GM19438 (cell line): ENCODE measurements around the gene MPG.

Experiments used
- ATAC-seq: cut with Tn5 transposase; IDR thresholded peaks from one replicate; pipeline ENCODE4 v1.9.1; 2021; ENCODE audit warnings: low read depth; ENCODE audit not compliant: unreplicated experiment

MPG gene

GRCh38 chr16:47234-47633, 30.8 kb upstream of the MPG start:
- ATAC-seq = no peak

- ATAC-seq = no peak
Observed at GRCh38 chr16:50769-51591, 27.0 kb upstream of the MPG start.

- ATAC-seq = peak; percentile 89
Observed at GRCh38 chr16:53346-54236, 24.4 kb upstream of the MPG start, which contains the start of the genes POLR3K and SNRNP25. Gene POLR3K, minus strand, starts transcription at chr16:53608. Its CDS starts 22 bp downstream, at chr16:53586. Gene SNRNP25, plus strand, starts transcription at chr16:53828. Its CDS starts 189 bp downstream, at chr16:54017.

GRCh38 chr16:54237-54581, 23.8 kb upstream of the MPG start:
- ATAC-seq = no peak

GRCh38 chr16:55571-56136, 22.4 kb upstream of the MPG start:
- ATAC-seq = no peak

- no peak for ATAC-seq
Observed at GRCh38 chr16:56231-56927, 21.6 kb upstream of the MPG start.

GRCh38 chr16:57711-58110, 20.3 kb upstream of the MPG start:
- no peak for ATAC-seq

- no peak for ATAC-seq
Observed at GRCh38 chr16:58491-59439, 19.3 kb upstream of the MPG start.

GRCh38 chr16:59440-60059, 18.5 kb upstream of the MPG start:
- no peak for ATAC-seq

GRCh38 chr16:60166-60565, 17.9 kb upstream of the MPG start:
- ATAC-seq = no peak

- ATAC-seq = no peak
Observed at GRCh38 chr16:60929-61878, 16.8 kb upstream of the MPG start.

- ATAC-seq = no peak
Observed at GRCh38 chr16:61879-62281, 16.1 kb upstream of the MPG start.

- no peak for ATAC-seq
Observed at GRCh38 chr16:62283-62967, 15.6 kb upstream of the MPG start.

GRCh38 chr16:62968-63391, 15.0 kb upstream of the MPG start:
- no peak for ATAC-seq

GRCh38 chr16:63466-63865, 14.6 kb upstream of the MPG start:
- ATAC-seq = no peak

- ATAC-seq = no peak
Observed at GRCh38 chr16:63998-64913, 13.8 kb upstream of the MPG start.

- no peak for ATAC-seq
Observed at GRCh38 chr16:64914-65255, 13.1 kb upstream of the MPG start.
